Heart left ventricle (tissue), 13 donors: Measurements from ENCODE around the gene MYL1.

Source experiments
- POLR2A ChIP-seq, 2 donors: fragments of 450-650 bp; IDR thresholded peaks; one replicate each; pipeline ENCODE4 v1.6.1; 2017; ENCODE audit warnings: antibody characterized with exemption in 2 of 2, mild to moderate bottlenecking in 2 of 2, moderate library complexity in 2 of 2
- TF ChIP-seq, protein P1 (sequence below), 12 donors: fragments of 200-600 bp; sonication (generic) in 4 of 12; IDR thresholded peaks; one replicate each; pipeline versions ENCODE4 v1.5.0 to v1.8.0; 2018 to 2022; ENCODE audit warnings: antibody characterized with exemption in 12 of 12, mild to moderate bottlenecking in 5 of 12
- donor health status: ischemic (EF 13 %, LVEDD 7.1; RV severe dilation, severe dysfunction).
- donor health status: DM: no; HTN: yes; CAD: no.
- donor health status: DM: no; HTN: no; CAD: no.
- donor health status: ischemic (EF 25% LVEDD 6.9; RV normal size, moderate dysfunction).
- donor health status: ischemic (EF 25% LVEDD 5.7; RV mildly dilated, moderate dysfunction).
- donor health status: ischemic (EF 35%, LVEDD 5.7; RV mildly dilated, moderate dysfunction).
- donor health status: nonischemic (EF 11% LVEDD 7.7; RV severe dilation, severe dysfunction).
- donor health status: DM: yes; HTN: yes; CAD: no.
- donor health status: PGD.
- donor health status: ischemic (EF 29% LVEDD 5.4; RV normal size, mild dysfunction).
- donor health status: nonischemic (EF 23%, LVEDD 6.1; RV moderate dilation, normal function).

GRCh38 chr2:210286123-210286680, 28.8 kb downstream of the MYL1 start:
- TF ChIP-seq POLR2A (IDR thresholded peaks at IDR 0.05) = no peak
- TF ChIP-seq, protein P1, sequence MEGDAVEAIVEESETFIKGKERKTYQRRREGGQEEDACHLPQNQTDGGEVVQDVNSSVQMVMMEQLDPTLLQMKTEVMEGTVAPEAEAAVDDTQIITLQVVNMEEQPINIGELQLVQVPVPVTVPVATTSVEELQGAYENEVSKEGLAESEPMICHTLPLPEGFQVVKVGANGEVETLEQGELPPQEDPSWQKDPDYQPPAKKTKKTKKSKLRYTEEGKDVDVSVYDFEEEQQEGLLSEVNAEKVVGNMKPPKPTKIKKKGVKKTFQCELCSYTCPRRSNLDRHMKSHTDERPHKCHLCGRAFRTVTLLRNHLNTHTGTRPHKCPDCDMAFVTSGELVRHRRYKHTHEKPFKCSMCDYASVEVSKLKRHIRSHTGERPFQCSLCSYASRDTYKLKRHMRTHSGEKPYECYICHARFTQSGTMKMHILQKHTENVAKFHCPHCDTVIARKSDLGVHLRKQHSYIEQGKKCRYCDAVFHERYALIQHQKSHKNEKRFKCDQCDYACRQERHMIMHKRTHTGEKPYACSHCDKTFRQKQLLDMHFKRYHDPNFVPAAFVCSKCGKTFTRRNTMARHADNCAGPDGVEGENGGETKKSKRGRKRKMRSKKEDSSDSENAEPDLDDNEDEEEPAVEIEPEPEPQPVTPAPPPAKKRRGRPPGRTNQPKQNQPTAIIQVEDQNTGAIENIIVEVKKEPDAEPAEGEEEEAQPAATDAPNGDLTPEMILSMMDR (IDR thresholded peaks at IDR 0.05) = no peak
